ENCODE data around the gene PLCE1. TPM values are rescaled to one million over a fixed set of nuclear protein-coding genes. Genes with fewer than 3 reads are reported as not detected.
"Not testable (repeated sequence)": the region's sequence is repeated elsewhere in the genome, so short reads cannot be mapped to it uniquely, and the experiment has no call there.

Gene PLCE1
- total RNA-seq, 1 donor, result 0.43 TPM

- H3K4me3 ChIP-seq (ENCODE audit: low read depth, low read length), result no peak overlapping the region
- peak; percentile 3 for DNase-seq (ENCODE audit: low read depth)
- TF ChIP-seq CTCF (IDR thresholded peaks at IDR 0.05; ENCODE audit: insufficient read depth, low read depth, low read length), result no peak
Measured at GRCh38 chr10:93954726-93955363, 38.9 kb upstream of the PLCE1 start.

GRCh38 chr10:93958834-93959233 lies 34.9 kb upstream of the PLCE1 start:
- TF ChIP-seq CTCF (IDR thresholded peaks at IDR 0.05; ENCODE audit: insufficient read depth, low read depth, low read length), result no peak
- no peak for DNase-seq (ENCODE audit: low read depth)
- no peak overlapping the region for H3K4me3 ChIP-seq (ENCODE audit: low read depth, low read length)

GRCh38 chr10:93960988-93961387 lies 32.7 kb upstream of the PLCE1 start:
- DNase-seq (ENCODE audit: low read depth); H3K4me3 ChIP-seq (ENCODE audit: low read depth, low read length): not testable (repeated sequence)

GRCh38 chr10:93962973-93963372 lies 30.8 kb upstream of the PLCE1 start:
- TF ChIP-seq CTCF (IDR thresholded peaks at IDR 0.05; ENCODE audit: insufficient read depth, low read depth, low read length), result no peak
- no peak overlapping the region for H3K4me3 ChIP-seq (ENCODE audit: low read depth, low read length)
- no peak for DNase-seq (ENCODE audit: low read depth)

GRCh38 chr10:93963434-93963833 lies 30.3 kb upstream of the PLCE1 start:
- H3K4me3 ChIP-seq (ENCODE audit: low read depth, low read length), result no peak overlapping the region
- TF ChIP-seq CTCF (IDR thresholded peaks at IDR 0.05; ENCODE audit: insufficient read depth, low read depth, low read length), result no peak
- no peak for DNase-seq (ENCODE audit: low read depth)

- H3K4me3 ChIP-seq (ENCODE audit: low read depth, low read length), result no peak overlapping the region
- no peak for TF ChIP-seq CTCF (IDR thresholded peaks at IDR 0.05; ENCODE audit: insufficient read depth, low read depth, low read length)
- no peak for DNase-seq (ENCODE audit: low read depth)
Measured at GRCh38 chr10:93965911-93966310, 27.8 kb upstream of the PLCE1 start.

GRCh38 chr10:93967756-93968155 lies 26.0 kb upstream of the PLCE1 start:
- H3K4me3 ChIP-seq (ENCODE audit: low read depth, low read length), result no peak overlapping the region
- TF ChIP-seq CTCF (IDR thresholded peaks at IDR 0.05; ENCODE audit: insufficient read depth, low read depth, low read length), result no peak
- DNase-seq (ENCODE audit: low read depth), result no peak
